ENCODE data around the gene UNC119.

DNA sequence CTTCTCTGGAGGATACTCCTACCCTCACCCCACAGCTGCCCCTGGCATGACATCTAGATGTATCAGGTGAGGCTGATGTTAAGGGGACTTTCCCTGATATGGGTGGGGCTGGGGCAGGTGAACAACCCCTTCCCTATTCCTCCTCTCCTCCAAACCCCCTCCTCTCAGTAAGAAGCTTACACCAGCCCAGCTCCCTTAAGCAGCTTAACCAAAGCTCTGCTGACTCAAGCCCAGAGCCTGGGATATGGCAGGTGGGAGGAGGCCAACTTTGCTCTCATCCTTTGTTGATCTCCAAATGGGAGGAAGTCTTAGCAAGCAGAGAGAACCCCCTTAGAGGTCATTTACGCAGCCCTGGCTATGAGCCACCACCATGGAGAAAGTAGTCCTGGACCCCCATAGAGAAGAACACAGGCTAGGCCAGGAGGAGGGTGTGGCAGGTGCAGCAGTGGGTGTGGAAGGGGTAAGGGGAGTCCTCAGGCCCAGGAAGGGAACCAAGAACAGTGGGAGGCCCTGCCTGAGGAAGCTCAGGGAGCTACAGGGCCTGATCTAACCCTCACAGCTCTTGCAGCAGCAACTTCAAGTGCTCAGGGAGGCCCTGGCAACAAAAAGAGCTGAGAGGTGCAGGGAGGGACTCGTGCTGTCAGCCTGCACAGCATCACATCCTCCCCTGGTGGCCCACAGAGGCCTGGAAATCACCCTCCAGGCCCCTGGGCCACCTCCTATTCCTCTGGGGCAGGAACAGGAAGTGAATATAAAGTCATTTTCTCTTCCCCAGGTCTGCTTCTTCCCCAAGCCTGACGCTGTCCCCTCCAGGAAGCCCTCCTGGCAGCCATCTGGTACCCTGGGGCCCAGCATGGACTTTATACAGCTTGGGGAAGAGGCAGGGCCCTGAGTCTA is 2.9 kb downstream of the UNC119 start:
- TF ChIP-seq, protein P1, sequence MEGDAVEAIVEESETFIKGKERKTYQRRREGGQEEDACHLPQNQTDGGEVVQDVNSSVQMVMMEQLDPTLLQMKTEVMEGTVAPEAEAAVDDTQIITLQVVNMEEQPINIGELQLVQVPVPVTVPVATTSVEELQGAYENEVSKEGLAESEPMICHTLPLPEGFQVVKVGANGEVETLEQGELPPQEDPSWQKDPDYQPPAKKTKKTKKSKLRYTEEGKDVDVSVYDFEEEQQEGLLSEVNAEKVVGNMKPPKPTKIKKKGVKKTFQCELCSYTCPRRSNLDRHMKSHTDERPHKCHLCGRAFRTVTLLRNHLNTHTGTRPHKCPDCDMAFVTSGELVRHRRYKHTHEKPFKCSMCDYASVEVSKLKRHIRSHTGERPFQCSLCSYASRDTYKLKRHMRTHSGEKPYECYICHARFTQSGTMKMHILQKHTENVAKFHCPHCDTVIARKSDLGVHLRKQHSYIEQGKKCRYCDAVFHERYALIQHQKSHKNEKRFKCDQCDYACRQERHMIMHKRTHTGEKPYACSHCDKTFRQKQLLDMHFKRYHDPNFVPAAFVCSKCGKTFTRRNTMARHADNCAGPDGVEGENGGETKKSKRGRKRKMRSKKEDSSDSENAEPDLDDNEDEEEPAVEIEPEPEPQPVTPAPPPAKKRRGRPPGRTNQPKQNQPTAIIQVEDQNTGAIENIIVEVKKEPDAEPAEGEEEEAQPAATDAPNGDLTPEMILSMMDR (IDR thresholded peaks at IDR 0.05; ENCODE audit: low read depth, low read length, missing input control), result no peak
- TF ChIP-seq SP1 (IDR thresholded peaks at IDR 0.05) (no peak), FOXA1 (IDR thresholded peaks at IDR 0.05) (no peak), TAF1 (conservative IDR thresholded peaks at IDR 0.05) (no peak), JUND (IDR thresholded peaks at IDR 0.05) (no peak), HNF4G (IDR thresholded peaks at IDR 0.05) (no peak), GABPA (IDR thresholded peaks at IDR 0.05 in 1 of 2, conservative IDR thresholded peaks at IDR 0.05 in 1 of 2) (no peak), EGR1 (IDR thresholded peaks at IDR 0.05; ENCODE audit: low read depth in 2 of 2) (no peak), NR2F2 (IDR thresholded peaks at IDR 0.05) (no peak), RXRA (IDR thresholded peaks at IDR 0.05) (no peak)
- TF ChIP-seq, protein P2, sequence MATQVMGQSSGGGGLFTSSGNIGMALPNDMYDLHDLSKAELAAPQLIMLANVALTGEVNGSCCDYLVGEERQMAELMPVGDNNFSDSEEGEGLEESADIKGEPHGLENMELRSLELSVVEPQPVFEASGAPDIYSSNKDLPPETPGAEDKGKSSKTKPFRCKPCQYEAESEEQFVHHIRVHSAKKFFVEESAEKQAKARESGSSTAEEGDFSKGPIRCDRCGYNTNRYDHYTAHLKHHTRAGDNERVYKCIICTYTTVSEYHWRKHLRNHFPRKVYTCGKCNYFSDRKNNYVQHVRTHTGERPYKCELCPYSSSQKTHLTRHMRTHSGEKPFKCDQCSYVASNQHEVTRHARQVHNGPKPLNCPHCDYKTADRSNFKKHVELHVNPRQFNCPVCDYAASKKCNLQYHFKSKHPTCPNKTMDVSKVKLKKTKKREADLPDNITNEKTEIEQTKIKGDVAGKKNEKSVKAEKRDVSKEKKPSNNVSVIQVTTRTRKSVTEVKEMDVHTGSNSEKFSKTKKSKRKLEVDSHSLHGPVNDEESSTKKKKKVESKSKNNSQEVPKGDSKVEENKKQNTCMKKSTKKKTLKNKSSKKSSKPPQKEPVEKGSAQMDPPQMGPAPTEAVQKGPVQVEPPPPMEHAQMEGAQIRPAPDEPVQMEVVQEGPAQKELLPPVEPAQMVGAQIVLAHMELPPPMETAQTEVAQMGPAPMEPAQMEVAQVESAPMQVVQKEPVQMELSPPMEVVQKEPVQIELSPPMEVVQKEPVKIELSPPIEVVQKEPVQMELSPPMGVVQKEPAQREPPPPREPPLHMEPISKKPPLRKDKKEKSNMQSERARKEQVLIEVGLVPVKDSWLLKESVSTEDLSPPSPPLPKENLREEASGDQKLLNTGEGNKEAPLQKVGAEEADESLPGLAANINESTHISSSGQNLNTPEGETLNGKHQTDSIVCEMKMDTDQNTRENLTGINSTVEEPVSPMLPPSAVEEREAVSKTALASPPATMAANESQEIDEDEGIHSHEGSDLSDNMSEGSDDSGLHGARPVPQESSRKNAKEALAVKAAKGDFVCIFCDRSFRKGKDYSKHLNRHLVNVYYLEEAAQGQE (IDR thresholded peaks at IDR 0.05), result no peak
